ENCODE results near the gene SLC2A9.
"Not testable (repeated sequence)": the region's sequence is repeated elsewhere in the genome, so short reads cannot be mapped to it uniquely, and the experiment has no call there.

SLC2A9 gene

GRCh38 chr4:9988933-9989332 lies 32.4 kb downstream of the SLC2A9 start:
- H3K4me3 ChIP-seq (ENCODE audit: low read length) = no peak overlapping the region
- no peak overlapping the region for H2BK5ac ChIP-seq (ENCODE audit: low read length)
- H4K5ac ChIP-seq (ENCODE audit: low read length) = no peak overlapping the region
- H3K23ac ChIP-seq (ENCODE audit: low read length) = no peak overlapping the region
- no peak overlapping the region for H3K4me2 ChIP-seq (ENCODE audit: low read length)
- no peak overlapping the region for H4K8ac ChIP-seq (ENCODE audit: low read depth, low read length)
- no peaks in the 10 kb centered on the region for H3K27me3 ChIP-seq (ENCODE audit: insufficient read depth, low read length, poor library complexity)
- no peaks in the 10 kb centered on the region for H3K4me1 ChIP-seq (ENCODE audit: control insufficient read depth, low read depth, low read length)
- WGBS (ENCODE audit: extremely low coverage, insufficient coverage, low lambda C conversion rate) = no CpG with 5 or more reads among the region's 2 CpGs
- H3K56ac ChIP-seq (ENCODE audit: low read length) = no peak overlapping the region
- H2AK5ac ChIP-seq (ENCODE audit: low read length) = no peak overlapping the region
- H2BK120ac ChIP-seq (ENCODE audit: low read depth, low read length) = no peak overlapping the region
- H3K79me2 ChIP-seq (ENCODE audit: control insufficient read depth, insufficient read depth, low read length) = no peaks in the 10 kb centered on the region
- no peak overlapping the region for H3K27ac ChIP-seq (ENCODE audit: low read depth, low read length)
- H3K4ac ChIP-seq (ENCODE audit: low read depth, low read length) = no peak overlapping the region
- H3K79me1 ChIP-seq (ENCODE audit: low read length) = no peaks in the 10 kb centered on the region
- H3K9ac ChIP-seq (ENCODE audit: low read length) = no peak overlapping the region
- H3K18ac ChIP-seq (ENCODE audit: low read length) = no peak overlapping the region
- no peak for DNase-seq
- H3K36me3 ChIP-seq (ENCODE audit: control insufficient read depth, insufficient read depth, low read length) = no peaks in the 10 kb centered on the region
- H2BK15ac ChIP-seq (replicated peaks; ENCODE audit: low read depth) = no peak overlapping the region

- H3K27ac ChIP-seq (ENCODE audit: low read depth, low read length) = no peak overlapping the region
- H2AK5ac ChIP-seq (ENCODE audit: low read length) = no peak overlapping the region
- H3K4ac ChIP-seq (ENCODE audit: low read depth, low read length) = no peak overlapping the region
- H3K18ac ChIP-seq (ENCODE audit: low read length) = no peak overlapping the region
- no peak overlapping the region for H3K4me3 ChIP-seq (ENCODE audit: low read length)
- no peak overlapping the region for H3K9ac ChIP-seq (ENCODE audit: low read length)
- no peaks in the 10 kb centered on the region for H3K27me3 ChIP-seq (ENCODE audit: insufficient read depth, low read length, poor library complexity)
- H3K4me2 ChIP-seq (ENCODE audit: low read length) = no peak overlapping the region
- H2BK5ac ChIP-seq (ENCODE audit: low read length) = no peak overlapping the region
- H3K23ac ChIP-seq (ENCODE audit: low read length) = no peak overlapping the region
- no peak overlapping the region for H3K56ac ChIP-seq (ENCODE audit: low read length)
- H2BK15ac ChIP-seq (replicated peaks; ENCODE audit: low read depth) = no peak overlapping the region
- no peak overlapping the region for H4K8ac ChIP-seq (ENCODE audit: low read depth, low read length)
- no peaks in the 10 kb centered on the region for H3K79me2 ChIP-seq (ENCODE audit: control insufficient read depth, insufficient read depth, low read length)
- no peak overlapping the region for H2BK120ac ChIP-seq (ENCODE audit: low read depth, low read length)
- no peak for DNase-seq
- no peaks in the 10 kb centered on the region for H3K36me3 ChIP-seq (ENCODE audit: control insufficient read depth, insufficient read depth, low read length)
- H3K4me1 ChIP-seq (ENCODE audit: control insufficient read depth, low read depth, low read length) = no peaks in the 10 kb centered on the region
- WGBS (ENCODE audit: extremely low coverage, insufficient coverage, low lambda C conversion rate) = no CpG with 5 or more reads among the region's 1 CpG
- no peak overlapping the region for H4K5ac ChIP-seq (ENCODE audit: low read length)
- no peaks in the 10 kb centered on the region for H3K79me1 ChIP-seq (ENCODE audit: low read length)
These were observed 32.9 kb downstream of the SLC2A9 start for GRCh38 chr4:9988363-9988749.

GRCh38 chr4:9987749-9988362 lies 33.4 kb downstream of the SLC2A9 start:
- H3K36me3 ChIP-seq (ENCODE audit: control insufficient read depth, insufficient read depth, low read length) = no peaks in the 10 kb centered on the region
- no peak overlapping the region for H2BK120ac ChIP-seq (ENCODE audit: low read depth, low read length)
- WGBS (ENCODE audit: extremely low coverage, insufficient coverage, low lambda C conversion rate) = no CpG with 5 or more reads among the region's 5 CpGs
- no peak overlapping the region for H3K23ac ChIP-seq (ENCODE audit: low read length)
- H3K79me2 ChIP-seq (ENCODE audit: control insufficient read depth, insufficient read depth, low read length) = no peaks in the 10 kb centered on the region
- no peak overlapping the region for H3K4me2 ChIP-seq (ENCODE audit: low read length)
- no peak overlapping the region for H3K18ac ChIP-seq (ENCODE audit: low read length)
- H2AK5ac ChIP-seq (ENCODE audit: low read length) = no peak overlapping the region
- no peak overlapping the region for H3K9ac ChIP-seq (ENCODE audit: low read length)
- no peak for DNase-seq
- H3K4ac ChIP-seq (ENCODE audit: low read depth, low read length) = no peak overlapping the region
- no peak overlapping the region for H2BK15ac ChIP-seq (replicated peaks; ENCODE audit: low read depth)
- no peak overlapping the region for H4K8ac ChIP-seq (ENCODE audit: low read depth, low read length)
- H4K5ac ChIP-seq (ENCODE audit: low read length) = no peak overlapping the region
- no peaks in the 10 kb centered on the region for H3K4me1 ChIP-seq (ENCODE audit: control insufficient read depth, low read depth, low read length)
- H3K4me3 ChIP-seq (ENCODE audit: low read length) = no peak overlapping the region
- no peaks in the 10 kb centered on the region for H3K27me3 ChIP-seq (ENCODE audit: insufficient read depth, low read length, poor library complexity)
- no peak overlapping the region for H3K27ac ChIP-seq (ENCODE audit: low read depth, low read length)
- no peak overlapping the region for H3K56ac ChIP-seq (ENCODE audit: low read length)
- no peak overlapping the region for H2BK5ac ChIP-seq (ENCODE audit: low read length)
- H3K79me1 ChIP-seq (ENCODE audit: low read length) = no peaks in the 10 kb centered on the region

- H3K27ac ChIP-seq (ENCODE audit: low read depth, low read length) = no peak overlapping the region
- H3K4me2 ChIP-seq (ENCODE audit: low read length) = no peak overlapping the region
- no peak overlapping the region for H2BK5ac ChIP-seq (ENCODE audit: low read length)
- no peak overlapping the region for H3K9ac ChIP-seq (ENCODE audit: low read length)
- H3K4me1 ChIP-seq (ENCODE audit: control insufficient read depth, low read depth, low read length) = no peaks in the 10 kb centered on the region
- no peak overlapping the region for H2BK120ac ChIP-seq (ENCODE audit: low read depth, low read length)
- no peak overlapping the region for H2AK5ac ChIP-seq (ENCODE audit: low read length)
- H3K4ac ChIP-seq (ENCODE audit: low read depth, low read length) = no peak overlapping the region
- H3K23ac ChIP-seq (ENCODE audit: low read length) = no peak overlapping the region
- H4K5ac ChIP-seq (ENCODE audit: low read length) = no peak overlapping the region
- no peak overlapping the region for H4K8ac ChIP-seq (ENCODE audit: low read depth, low read length)
- H3K79me1 ChIP-seq (ENCODE audit: low read length) = no peaks in the 10 kb centered on the region
- no peak overlapping the region for H2BK15ac ChIP-seq (replicated peaks; ENCODE audit: low read depth)
- H3K79me2 ChIP-seq (ENCODE audit: control insufficient read depth, insufficient read depth, low read length) = no peaks in the 10 kb centered on the region
- no peak overlapping the region for H3K4me3 ChIP-seq (ENCODE audit: low read length)
- H3K18ac ChIP-seq (ENCODE audit: low read length) = no peak overlapping the region
- no peak overlapping the region for H3K56ac ChIP-seq (ENCODE audit: low read length)
- DNase-seq = no peak
- no peaks in the 10 kb centered on the region for H3K27me3 ChIP-seq (ENCODE audit: insufficient read depth, low read length, poor library complexity)
- H3K36me3 ChIP-seq (ENCODE audit: control insufficient read depth, insufficient read depth, low read length) = no peaks in the 10 kb centered on the region
- no CpG with 5 or more reads among the region's 7 CpGs for WGBS (ENCODE audit: extremely low coverage, insufficient coverage, low lambda C conversion rate)
These were observed 36.7 kb downstream of the SLC2A9 start for GRCh38 chr4:9984621-9985020.

- WGBS (ENCODE audit: extremely low coverage, insufficient coverage, low lambda C conversion rate) = no CpG with 5 or more reads among the region's 6 CpGs
- H3K9ac ChIP-seq (ENCODE audit: low read length) = no peak overlapping the region
These were observed 38.1 kb downstream of the SLC2A9 start for GRCh38 chr4:9983211-9983610.

GRCh38 chr4:9981899-9982298 lies 39.4 kb downstream of the SLC2A9 start:
- H3K79me2 ChIP-seq (ENCODE audit: control insufficient read depth, insufficient read depth, low read length); H3K4ac ChIP-seq (ENCODE audit: low read depth, low read length); H2BK15ac ChIP-seq (replicated peaks; ENCODE audit: low read depth); H4K5ac ChIP-seq (ENCODE audit: low read length); H2BK120ac ChIP-seq (ENCODE audit: low read depth, low read length); DNase-seq; H3K23ac ChIP-seq (ENCODE audit: low read length); H3K36me3 ChIP-seq (ENCODE audit: control insufficient read depth, insufficient read depth, low read length); H3K56ac ChIP-seq (ENCODE audit: low read length); H2BK5ac ChIP-seq (ENCODE audit: low read length); H2AK5ac ChIP-seq (ENCODE audit: low read length); H3K9ac ChIP-seq (ENCODE audit: low read length); H3K27ac ChIP-seq (ENCODE audit: low read depth, low read length); H3K4me1 ChIP-seq (ENCODE audit: control insufficient read depth, low read depth, low read length); H4K8ac ChIP-seq (ENCODE audit: low read depth, low read length); H3K4me3 ChIP-seq (ENCODE audit: low read length); H3K27me3 ChIP-seq (ENCODE audit: insufficient read depth, low read length, poor library complexity); H3K79me1 ChIP-seq (ENCODE audit: low read length); H3K18ac ChIP-seq (ENCODE audit: low read length); H3K4me2 ChIP-seq (ENCODE audit: low read length): not testable (repeated sequence)
- no CpG with 5 or more reads among the region's 14 CpGs for WGBS (ENCODE audit: extremely low coverage, insufficient coverage, low lambda C conversion rate)

More at GRCh38 chr4:9983211-9983610, 38.1 kb downstream of the SLC2A9 start:
- Histone ChIP-seq H3K23ac (ENCODE audit: low read length) (no peak overlapping the region), H4K8ac (ENCODE audit: low read depth, low read length) (no peak overlapping the region), H2BK5ac (ENCODE audit: low read length) (no peak overlapping the region), H3K4me3 (ENCODE audit: low read length) (no peak overlapping the region), H3K4me2 (ENCODE audit: low read length) (no peak overlapping the region), H2BK15ac (replicated peaks; ENCODE audit: low read depth) (no peak overlapping the region), H3K27ac (ENCODE audit: low read depth, low read length) (no peak overlapping the region), H2AK5ac (ENCODE audit: low read length) (no peak overlapping the region), H3K56ac (ENCODE audit: low read length) (no peak overlapping the region), H3K18ac (ENCODE audit: low read length) (no peak overlapping the region), H3K4me1 (ENCODE audit: control insufficient read depth, low read depth, low read length) (no peaks in the 10 kb centered on the region), H4K5ac (ENCODE audit: low read length) (no peak overlapping the region), H3K27me3 (ENCODE audit: insufficient read depth, low read length, poor library complexity) (no peaks in the 10 kb centered on the region), H3K79me2 (ENCODE audit: control insufficient read depth, insufficient read depth, low read length) (no peaks in the 10 kb centered on the region), H3K79me1 (ENCODE audit: low read length) (no peaks in the 10 kb centered on the region), H3K36me3 (ENCODE audit: control insufficient read depth, insufficient read depth, low read length) (no peaks in the 10 kb centered on the region), H3K4ac (ENCODE audit: low read depth, low read length) (no peak overlapping the region), H2BK120ac (ENCODE audit: low read depth, low read length) (no peak overlapping the region)
- DNase-seq = no peak
